CD4-positive, alpha-beta T cell treated with Interleukin-6 for 4 hours (primary cell): ENCODE results near the gene CYP2W1.
"Not testable (repeated sequence)": the region's sequence is repeated elsewhere in the genome, so short reads cannot be mapped to it uniquely, and the experiment has no call there.

ENCODE experiments used
- DNase-seq: peaks from one replicate; pipeline ENCODE4 v3.0.0-alpha.2; 2020; ENCODE audit warnings: mixed read lengths

CYP2W1 gene

GRCh38 chr7:1031716-1032455, 48.9 kb downstream of the CYP2W1 start:
- DNase-seq: no peak

- DNase-seq: no peak
These were observed 49.7 kb downstream of the CYP2W1 start for GRCh38 chr7:1032536-1033181.

- DNase-seq: peak; percentile 60
These were observed 50.7 kb downstream of the CYP2W1 start for GRCh38 chr7:1033546-1034145.

GRCh38 chr7:1034769-1035168, 51.8 kb downstream of the CYP2W1 start:
- not testable (repeated sequence) for DNase-seq

- DNase-seq: not testable (repeated sequence)
These were observed 53.4 kb downstream of the CYP2W1 start for GRCh38 chr7:1036164-1036928.
